ENCODE measurements around the gene ARHGAP9.
"Not testable (repeated sequence)": the region's sequence is repeated elsewhere in the genome, so short reads cannot be mapped to it uniquely, and the experiment has no call there.

Gene ARHGAP9

DNA sequence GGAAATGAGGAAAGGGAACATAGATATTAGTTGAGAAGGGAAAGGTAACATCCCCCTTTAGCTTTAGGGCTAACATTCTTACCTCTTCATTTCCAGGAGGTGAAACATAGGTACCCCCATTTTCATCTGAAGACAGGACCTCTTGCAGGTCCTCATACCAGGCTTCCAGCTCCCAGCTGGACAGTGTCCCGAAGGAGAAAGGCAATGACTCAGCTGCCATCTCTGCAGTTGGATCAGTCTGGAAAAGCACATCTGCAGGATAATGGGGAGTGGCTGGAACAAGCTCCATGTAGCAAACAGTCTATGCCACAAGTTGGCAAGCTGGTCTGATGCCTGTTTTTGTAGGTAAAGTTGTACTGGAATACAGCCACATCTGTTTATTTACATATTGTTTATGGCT is 37.5 kb upstream of the ARHGAP9 start:
- DNase-seq (ENCODE audit: low read depth), result no peak

DNA sequence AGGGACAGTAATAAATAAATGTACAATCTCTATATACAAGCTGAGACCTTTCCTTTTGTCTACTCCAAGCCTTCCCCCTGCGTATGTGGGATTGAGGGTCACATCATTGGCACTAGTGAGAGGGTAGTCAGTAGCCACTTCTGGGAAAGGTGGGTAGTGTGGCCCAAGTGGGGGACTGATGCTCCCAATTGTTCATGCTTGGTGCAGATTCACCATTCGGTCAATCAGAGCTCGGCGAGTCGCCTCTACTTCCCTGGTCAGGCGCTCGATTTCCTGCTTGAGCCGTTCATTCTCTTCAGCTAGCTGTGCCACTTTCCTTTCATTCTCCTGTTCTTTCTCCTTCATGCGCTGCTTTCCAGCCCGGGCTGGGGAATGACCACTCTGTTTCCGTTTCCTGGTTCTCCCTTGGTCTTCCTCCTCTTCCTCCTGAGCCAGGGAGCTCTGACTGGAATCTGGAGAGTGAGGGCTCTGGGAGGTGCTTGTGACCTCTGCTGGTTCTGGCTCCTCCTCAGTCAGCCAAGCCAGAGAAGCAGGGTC is 37.0 kb upstream of the ARHGAP9 start:
- no peak for DNase-seq (ENCODE audit: low read depth)

DNA sequence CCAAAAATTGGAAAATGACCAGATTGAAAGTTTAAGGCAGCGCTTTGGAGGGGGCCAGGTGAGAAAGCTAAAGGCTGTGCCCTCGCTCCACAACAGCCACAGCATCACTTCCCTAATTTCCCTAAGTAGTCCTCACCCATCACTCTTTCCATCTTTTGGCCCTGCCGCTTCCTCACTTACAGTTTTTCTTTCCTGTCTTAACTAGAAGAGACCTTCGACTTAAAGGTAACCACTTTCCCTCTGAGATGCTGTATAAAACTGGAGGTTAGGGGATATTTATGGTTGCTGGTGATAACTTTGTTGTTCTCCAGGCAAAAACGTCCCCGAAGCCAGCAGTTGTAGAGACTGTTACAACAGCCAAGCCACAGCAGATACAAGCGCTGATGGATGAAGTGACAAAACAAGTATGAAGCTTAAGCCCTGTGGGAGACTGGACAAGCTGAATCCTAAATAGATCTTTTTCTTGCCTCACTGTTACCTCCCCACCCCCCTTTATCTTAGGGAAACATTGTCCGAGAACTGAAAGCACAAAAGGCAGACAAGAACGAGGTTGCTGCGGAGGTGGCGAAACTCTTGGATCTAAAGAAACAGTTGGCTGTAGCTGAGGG is 36.4 kb upstream of the ARHGAP9 start:
- no peak for DNase-seq (ENCODE audit: low read depth)

DNA sequence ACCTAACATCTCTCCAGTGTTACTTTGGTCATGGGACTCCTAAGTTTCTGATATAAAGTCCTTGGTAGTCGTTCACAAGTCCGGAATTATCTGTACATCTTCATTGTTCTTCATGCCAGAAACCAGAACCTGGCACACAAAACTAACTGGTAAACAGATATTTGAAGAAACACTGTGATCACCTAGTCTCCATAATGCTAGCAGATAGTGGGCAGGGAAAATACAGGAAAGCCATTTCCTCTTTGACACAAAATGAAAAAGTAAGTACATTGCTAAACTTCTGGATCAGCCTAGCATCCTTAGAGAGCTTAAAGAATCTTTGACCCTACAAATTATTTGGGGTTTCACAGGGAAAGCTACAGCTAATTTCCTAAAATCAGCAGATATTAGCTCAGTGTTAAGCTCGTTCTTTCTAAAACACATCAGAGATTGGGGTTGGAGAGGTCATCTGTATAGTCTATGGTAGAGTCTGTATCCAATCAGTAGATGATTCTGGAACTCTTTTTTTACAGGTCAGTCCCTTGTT is 35.8 kb upstream of the ARHGAP9 start:
- DNase-seq (ENCODE audit: low read depth), result no peak

DNA sequence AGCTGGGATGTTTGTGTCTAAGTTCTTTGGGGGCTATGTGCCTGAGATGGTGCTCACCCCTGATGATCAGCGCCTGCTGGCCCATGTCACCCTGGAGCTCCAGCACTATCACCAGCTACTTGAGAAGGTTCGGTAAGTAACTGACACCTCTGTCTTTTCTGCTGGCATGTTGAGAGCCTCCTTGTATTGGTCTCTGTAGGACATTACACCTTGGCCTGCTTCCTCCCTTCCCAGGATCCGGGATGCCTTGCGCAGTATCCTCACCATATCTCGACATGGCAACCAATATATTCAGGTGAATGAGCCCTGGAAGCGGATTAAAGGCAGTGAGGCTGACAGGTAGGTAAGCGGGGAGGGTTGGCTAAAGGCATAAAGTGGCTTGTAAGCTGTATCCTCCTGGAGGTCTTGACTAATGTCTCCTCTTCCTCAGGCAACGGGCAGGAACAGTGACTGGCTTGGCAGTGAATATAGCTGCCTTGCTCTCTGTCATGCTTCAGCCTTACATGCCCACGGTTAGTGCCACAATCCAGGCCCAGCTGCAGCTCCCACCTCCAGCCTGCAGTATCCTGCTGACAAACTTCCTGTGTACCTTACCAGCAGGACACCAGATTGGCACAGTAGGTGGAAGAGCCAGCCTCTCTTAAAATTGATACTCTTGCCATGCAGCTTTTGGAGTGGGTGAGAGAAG is 35.2 kb upstream of the ARHGAP9 start:
- no peak for DNase-seq (ENCODE audit: low read depth)

DNA sequence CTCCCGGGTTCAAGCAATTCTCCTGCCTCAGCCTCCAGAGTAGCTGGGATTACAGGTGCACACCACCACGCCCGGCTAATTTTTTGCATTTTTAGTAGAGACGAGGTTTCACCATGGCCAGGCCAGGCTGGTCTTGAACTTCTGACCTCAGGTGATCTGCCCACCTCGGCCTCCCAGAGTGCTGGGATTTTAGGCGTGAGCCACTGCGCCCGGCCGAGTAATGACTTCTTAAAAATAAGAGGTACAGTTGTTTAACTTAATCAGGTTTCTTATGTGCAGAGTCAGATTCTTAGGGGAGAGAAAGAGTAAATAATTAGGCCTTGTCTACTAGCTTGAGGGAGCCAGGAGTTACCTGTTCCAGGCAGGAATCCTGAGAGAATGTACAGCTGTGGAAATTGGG is 34.6 kb upstream of the ARHGAP9 start:
- not testable (repeated sequence) for DNase-seq (ENCODE audit: low read depth)

DNA sequence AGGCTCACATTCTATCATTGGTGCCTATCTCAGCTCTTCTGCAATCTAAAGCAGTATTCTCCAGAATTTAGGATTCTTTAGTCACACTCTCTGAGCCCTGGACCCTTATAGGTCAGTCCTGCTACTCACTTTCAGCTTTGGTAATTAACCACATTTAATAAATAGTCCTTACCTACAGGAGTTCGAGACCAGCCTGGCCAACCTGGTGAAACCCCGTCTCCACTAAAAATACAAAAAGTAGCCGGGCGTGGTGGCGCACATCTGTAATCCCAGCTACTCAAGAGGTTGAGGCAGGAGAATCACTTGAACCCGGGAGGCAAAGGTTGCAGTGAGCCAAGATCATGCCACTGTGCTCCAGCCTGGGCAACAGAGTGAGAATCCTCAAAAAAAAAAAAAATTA is 34.0 kb upstream of the ARHGAP9 start:
- not testable (repeated sequence) for DNase-seq (ENCODE audit: low read depth)

DNA sequence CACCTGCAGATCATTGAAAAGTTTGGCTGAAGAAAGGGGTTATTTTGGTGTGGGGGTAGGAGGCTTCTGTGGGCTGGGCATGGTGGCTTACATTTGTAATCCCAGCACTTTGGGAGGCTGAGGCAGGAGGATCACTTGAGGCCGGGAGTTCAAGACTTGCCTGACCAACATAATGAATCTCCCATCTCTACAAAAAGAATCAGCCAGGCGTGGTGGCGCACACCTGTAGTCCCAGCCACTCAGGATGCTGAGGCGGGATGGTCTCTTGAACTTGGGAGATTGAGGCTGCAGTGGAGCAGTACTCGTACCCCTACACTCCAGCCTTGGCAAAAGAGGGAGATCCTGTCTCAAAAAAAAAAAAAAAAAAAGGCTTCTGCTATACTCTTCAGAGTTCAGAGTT is 33.6 kb upstream of the ARHGAP9 start:
- no peak for DNase-seq (ENCODE audit: low read depth)

DNA sequence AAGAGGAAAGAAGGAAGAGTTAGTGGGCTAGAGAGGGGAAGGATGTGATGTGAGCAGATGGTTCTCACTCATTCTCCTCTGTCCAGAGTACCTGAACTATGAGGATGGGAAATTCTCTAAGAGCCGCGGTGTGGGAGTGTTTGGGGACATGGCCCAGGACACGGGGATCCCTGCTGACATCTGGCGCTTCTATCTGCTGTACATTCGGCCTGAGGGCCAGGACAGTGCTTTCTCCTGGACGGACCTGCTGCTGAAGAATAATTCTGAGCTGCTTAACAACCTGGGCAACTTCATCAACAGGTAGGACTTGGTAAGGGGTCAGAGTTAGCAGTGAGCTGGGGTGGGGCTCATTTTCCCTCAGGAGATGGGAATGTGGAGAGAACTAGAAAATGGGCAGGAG is 33.0 kb upstream of the ARHGAP9 start:
- DNase-seq (ENCODE audit: low read depth), result no peak

DNA sequence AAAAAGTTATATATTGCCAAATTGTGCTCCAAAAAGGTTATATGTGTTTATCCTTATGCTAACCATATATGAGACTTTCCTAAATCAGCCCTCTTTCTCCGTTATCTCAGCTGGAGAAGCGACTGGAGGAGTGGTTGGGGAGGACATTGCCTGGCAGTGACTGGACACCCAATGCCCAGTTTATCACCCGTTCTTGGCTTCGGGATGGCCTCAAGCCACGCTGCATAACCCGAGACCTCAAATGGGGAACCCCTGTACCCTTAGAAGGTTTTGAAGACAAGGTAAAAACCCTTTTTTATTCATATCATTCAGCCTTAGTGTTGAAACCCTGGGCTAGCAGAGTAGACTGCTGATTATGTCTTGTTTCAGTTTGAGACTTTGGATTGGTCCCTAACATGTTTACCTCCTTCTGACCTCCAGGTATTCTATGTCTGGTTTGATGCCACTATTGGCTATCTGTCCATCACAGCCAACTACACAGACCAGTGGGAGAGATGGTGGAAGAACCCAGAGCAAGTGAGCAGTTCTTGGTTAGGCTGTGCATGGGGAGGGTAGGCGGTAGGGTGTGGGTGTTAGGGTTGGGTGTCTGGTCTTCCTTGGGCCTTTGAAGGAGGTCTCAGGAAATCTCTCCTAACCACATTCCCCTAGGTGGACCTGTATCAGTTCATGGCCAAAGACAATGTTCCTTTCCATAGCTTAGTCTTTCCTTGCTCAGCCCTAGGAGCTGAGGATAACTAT is 32.1 kb upstream of the ARHGAP9 start:
- DNase-seq (ENCODE audit: low read depth), result no peak

DNA sequence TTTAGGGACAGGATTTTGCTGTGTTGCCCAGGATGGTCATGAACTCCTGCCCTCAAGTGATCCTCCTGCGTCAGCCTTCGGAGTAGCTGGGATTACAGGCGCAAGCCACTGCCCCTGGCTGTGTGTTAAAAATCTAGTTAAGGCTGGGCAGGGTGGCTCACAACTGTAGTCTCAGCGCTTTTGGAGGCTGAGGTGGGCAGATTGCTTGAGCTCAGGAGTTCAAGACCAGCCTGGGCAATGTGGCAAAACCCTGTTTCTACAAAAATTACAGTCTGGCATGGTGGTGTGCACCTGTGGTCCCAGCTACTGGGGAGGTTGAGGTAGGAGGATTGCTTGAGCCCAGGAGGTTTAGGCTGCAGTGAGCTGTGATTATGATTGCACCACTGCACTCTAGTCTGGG is 31.5 kb upstream of the ARHGAP9 start:
- no peak for DNase-seq (ENCODE audit: low read depth)

DNA sequence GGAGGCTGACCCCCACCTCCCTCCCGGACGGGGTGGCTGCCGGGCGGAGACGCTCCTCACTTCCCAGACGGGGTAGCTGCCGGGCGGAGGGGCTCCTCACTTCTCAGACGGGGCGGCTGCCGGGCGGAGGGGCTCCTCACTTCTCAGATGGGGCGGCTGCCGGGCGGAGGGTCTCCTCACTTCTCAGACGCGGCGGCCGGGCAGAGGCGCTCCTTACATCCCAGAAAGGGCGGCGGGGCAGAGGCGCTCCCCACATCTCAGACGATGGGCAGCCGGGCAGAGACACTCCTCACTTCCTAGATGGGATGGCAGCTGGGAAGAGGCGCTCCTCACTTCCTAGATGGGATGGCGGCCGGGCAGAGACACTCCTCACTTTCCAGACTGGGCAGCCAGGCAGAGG is 28.1 kb upstream of the ARHGAP9 start:
- not testable (repeated sequence) for DNase-seq (ENCODE audit: low read depth)

DNA sequence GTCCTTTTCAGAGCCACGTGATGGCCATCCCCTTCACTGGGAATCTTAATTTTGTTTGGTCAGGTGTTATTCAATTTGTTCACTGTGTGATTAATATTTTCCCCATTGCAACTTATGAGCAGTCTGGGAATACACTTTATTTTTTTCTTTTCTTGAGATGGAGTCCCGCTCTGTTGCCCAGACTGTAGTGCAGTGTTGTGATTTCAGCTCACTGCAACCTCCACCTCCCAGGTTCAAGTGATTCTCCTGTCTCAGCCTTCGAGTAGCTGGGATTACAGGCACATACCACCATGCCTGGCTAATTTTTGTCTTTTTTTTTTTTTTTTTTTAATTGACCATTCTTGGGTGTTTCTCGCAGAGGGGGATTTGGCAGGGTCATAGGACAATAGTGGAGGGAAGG is 26.9 kb upstream of the ARHGAP9 start:
- DNase-seq (ENCODE audit: low read depth), result not testable (repeated sequence)

DNA sequence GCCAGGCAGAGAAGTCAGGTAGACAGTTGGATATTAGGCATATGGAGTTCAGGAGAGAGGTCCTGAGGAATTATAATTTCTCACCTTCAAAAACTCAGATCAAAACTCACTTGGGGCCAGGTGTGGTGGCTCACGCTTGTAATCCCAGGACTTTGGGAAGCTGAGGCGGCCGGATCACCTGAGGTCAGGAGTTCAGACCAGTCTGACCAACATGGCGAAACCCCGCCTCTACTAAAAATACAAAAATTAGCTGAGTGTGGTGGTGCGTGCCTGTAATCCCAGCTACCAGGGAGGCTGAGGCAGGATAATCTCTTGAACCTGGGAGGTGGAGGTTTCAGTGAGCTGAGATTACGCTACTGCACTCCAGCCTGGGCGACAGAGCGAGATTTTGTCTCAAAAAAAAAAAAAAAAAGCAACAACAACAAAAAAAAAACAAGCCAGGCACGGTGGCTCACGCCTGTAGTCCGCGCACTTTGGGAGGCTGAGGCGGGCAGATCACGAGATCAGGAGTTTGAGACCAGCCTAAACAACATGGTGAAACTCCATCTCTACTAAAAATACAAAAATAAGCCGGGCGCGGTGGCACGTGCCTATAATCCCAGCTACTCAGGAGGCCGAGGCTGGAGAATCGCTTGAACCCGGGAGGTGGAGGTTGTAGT is 22.8 kb upstream of the ARHGAP9 start:
- not testable (repeated sequence) for DNase-seq (ENCODE audit: low read depth)

DNA sequence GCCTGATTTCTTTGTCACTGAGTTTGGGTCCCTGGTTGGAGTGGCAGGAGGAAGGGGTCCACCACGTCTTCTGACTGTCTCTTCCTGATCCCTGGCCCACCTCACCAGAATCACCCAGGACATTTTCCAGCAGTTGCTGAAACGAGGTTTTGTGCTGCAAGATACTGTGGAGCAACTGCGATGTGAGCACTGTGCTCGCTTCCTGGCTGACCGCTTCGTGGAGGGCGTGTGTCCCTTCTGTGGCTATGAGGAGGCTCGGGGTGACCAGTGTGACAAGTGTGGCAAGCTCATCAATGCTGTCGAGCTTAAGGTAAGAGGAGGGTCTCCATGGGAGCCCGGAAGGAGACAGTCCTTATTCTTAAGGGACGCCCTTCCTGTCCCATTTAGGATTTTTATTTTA is 20.5 kb upstream of the ARHGAP9 start:
- DNase-seq (ENCODE audit: low read depth), result no peak

DNA sequence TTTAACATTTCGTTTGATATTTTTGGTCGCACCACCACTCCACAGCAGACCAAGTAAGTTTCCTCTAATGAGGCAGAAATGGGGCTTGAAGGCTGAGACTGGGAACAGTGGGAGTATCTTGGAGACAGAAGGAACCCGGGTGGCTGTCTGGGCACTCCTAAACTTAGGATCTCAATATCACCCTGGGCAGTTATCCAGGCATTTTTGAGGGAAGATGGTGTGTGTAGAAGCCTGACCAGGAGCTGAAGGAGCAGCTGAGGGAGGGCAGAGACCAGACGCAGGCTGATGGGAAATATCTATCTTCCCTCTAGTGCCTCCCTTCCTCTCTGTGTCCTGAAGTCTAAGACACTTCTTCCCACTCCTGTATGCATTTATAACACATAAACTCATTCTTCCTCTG is 18.9 kb upstream of the ARHGAP9 start:
- no peak for DNase-seq (ENCODE audit: low read depth)

DNA sequence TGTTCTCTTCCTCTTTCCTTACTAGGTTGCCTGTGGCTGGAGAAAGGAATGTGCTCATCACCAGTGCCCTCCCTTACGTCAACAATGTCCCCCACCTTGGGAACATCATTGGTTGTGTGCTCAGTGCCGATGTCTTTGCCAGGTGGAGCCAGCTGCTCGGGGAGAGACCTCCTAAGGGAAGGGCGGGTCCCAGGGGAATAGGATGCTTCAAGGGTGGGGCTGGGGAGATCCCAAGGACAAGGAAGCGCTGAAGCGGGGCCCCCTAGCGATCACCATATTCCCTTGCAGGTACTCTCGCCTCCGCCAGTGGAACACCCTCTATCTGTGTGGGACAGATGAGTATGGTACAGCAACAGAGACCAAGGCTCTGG is 18.5 kb upstream of the ARHGAP9 start:
- DNase-seq (ENCODE audit: low read depth), result no peak

DNA sequence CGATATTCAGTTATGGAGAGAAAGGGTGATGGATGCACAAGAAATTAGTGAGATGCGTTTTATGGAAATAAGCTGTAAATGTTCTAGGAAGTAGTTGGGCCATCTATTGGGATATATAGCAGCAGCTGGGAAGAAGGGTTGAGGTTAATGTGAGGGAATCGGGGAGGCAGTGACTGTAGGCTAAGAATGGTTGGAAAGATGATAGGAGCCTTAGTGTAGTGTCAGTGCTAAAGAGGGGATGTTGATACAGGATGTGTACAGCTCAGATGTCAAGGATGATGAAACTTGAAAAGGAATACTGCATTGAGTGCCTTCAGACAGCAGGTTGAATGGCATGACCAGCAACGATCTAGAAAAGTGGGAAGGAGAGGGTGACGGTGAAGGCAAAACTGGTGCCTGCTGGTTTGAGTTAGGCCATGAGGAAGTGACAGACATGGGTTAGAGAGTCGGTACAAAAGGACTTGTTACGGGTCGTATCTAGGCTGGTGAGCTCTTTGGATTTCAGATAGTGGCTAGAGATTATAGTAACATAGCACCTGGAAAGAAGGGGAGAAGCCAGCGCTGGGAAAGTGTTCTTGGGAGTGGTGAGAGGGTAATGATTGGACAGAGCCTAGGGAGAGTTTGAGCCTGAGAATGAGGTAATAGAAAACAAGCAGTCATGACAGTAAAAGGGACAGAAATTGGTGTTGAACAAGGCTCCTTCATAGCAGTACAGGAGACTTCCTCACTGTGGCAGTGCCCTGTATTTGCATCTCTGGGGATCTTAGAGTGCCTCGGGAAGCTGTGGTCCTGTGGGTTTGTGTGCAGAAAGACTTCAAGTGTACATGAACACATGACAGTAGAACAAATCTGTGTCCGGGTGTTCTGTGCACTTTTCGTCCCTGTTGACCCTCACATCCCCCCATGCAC is 17.8 kb upstream of the ARHGAP9 start:
- no peak for DNase-seq (ENCODE audit: low read depth)

DNA sequence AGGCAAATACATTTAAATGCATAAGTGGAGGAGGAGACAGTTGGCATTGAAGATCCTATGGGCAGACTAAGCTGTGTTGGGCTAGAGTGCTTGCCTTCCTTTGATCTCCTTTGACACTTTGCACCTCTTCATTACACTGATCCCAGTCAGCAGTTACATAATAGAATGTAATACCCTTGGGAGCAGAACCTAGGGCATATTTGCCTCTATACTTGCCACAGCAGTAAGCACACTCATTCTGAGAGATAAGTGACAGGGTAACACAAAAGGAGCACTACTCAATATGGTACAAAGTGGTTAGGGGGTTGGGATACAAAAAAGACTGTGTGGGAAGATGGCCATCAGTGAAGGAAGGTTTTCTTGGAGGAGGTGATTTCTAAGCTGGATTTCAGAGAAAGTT is 17.2 kb upstream of the ARHGAP9 start:
- no peak for DNase-seq (ENCODE audit: low read depth)

DNA sequence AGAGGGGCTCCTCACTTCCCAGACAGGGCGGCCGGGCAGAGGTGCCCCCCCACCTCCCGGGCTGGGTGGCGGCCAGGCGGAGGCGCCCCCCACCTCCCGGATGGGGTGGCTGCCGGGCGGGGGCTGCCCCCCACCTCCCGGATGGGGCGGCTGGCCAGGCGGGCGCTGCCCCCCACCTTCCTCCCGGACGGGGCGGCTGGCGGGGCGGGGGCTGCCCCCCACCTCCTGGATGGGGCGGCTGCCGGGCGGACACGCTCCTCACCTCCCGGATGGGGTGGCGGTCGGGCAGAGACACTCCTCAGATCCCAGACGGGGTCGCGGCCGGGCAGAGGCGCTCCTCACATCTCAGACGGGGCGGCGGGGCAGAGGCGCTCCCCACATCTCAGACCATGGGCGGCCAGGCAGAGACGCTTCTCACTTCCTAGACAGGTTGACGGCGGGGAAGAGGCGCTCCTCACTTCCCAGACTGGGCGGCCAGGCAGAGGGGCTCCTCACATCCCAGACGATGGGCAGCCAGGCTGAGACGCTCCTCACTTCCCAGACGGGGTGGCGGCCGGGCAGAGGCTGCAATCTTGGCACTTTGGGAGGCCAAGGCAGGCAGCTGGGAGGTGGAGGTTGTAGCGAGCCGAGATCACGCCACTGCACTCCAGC is 15.5 kb upstream of the ARHGAP9 start:
- not testable (repeated sequence) for DNase-seq (ENCODE audit: low read depth)
